Mammary microvascular endothelial cell (primary cell): ENCODE data around the gene ATP13A2. TPM values are rescaled to one million over a fixed set of nuclear protein-coding genes. Genes with fewer than 3 reads are reported as not detected.

Experiments used
- total RNA-seq: library from RNA; depleted of rRNA; stranded (reverse); fragments of >200 nt; gene quantifications from 2 replicates; pipeline ENCODE4 v1.2.3, GENCODE V29; 2015

ATP13A2 gene, protein sequence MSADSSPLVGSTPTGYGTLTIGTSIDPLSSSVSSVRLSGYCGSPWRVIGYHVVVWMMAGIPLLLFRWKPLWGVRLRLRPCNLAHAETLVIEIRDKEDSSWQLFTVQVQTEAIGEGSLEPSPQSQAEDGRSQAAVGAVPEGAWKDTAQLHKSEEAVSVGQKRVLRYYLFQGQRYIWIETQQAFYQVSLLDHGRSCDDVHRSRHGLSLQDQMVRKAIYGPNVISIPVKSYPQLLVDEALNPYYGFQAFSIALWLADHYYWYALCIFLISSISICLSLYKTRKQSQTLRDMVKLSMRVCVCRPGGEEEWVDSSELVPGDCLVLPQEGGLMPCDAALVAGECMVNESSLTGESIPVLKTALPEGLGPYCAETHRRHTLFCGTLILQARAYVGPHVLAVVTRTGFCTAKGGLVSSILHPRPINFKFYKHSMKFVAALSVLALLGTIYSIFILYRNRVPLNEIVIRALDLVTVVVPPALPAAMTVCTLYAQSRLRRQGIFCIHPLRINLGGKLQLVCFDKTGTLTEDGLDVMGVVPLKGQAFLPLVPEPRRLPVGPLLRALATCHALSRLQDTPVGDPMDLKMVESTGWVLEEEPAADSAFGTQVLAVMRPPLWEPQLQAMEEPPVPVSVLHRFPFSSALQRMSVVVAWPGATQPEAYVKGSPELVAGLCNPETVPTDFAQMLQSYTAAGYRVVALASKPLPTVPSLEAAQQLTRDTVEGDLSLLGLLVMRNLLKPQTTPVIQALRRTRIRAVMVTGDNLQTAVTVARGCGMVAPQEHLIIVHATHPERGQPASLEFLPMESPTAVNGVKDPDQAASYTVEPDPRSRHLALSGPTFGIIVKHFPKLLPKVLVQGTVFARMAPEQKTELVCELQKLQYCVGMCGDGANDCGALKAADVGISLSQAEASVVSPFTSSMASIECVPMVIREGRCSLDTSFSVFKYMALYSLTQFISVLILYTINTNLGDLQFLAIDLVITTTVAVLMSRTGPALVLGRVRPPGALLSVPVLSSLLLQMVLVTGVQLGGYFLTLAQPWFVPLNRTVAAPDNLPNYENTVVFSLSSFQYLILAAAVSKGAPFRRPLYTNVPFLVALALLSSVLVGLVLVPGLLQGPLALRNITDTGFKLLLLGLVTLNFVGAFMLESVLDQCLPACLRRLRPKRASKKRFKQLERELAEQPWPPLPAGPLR
- total RNA-seq: 57.7 and 64.5 TPM in 2 replicates

GRCh38 chr1:17011439-17012307 lies at the start of gene ATP13A2:
TSS of gene ATP13A2 (minus strand) at chr1:17011928. CDS start at chr1:17011738, 190 bp downstream.

DNA sequence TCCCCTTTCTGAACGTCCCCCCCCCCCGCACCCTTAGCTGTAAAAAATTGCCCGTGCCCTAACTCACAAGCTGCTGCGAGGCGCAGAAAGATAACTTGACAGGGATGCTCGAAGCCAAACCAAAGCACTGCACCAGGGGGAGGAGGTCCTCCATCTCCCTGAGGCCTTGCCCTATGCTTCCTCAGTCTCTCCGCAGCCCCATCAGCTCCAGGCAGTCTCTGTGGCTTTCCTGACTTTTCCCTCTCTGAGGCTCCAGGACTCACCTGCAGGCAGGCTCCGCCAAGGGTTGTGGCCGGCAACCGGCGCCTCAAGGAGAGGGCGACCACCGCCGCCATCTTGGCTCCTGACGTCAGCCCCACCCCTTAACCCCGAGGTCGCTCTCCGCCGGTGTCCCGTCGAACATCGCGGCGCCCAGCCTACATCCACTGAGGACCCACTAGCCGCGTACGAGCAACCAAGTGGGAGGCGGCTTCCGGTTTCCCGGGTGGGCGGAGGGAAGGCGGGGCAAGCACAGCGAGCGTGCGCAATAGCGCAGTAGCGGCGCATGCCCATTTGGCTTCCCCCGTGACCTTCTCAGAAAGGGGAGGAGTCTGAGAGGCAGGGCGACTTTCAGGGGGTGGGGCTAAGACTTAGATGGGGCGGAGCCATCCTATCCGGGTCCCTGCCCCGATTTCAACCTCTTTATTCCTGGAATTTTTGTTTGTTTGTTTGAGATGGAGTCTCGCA lies 42.1 kb upstream of the ATP13A2 start, which contains the start of gene SDHB:
SDHB (minus strand) TSS at position 348 of the 726 bp plus-strand sequence; CDS start at position 335, 13 bp downstream.

DNA sequence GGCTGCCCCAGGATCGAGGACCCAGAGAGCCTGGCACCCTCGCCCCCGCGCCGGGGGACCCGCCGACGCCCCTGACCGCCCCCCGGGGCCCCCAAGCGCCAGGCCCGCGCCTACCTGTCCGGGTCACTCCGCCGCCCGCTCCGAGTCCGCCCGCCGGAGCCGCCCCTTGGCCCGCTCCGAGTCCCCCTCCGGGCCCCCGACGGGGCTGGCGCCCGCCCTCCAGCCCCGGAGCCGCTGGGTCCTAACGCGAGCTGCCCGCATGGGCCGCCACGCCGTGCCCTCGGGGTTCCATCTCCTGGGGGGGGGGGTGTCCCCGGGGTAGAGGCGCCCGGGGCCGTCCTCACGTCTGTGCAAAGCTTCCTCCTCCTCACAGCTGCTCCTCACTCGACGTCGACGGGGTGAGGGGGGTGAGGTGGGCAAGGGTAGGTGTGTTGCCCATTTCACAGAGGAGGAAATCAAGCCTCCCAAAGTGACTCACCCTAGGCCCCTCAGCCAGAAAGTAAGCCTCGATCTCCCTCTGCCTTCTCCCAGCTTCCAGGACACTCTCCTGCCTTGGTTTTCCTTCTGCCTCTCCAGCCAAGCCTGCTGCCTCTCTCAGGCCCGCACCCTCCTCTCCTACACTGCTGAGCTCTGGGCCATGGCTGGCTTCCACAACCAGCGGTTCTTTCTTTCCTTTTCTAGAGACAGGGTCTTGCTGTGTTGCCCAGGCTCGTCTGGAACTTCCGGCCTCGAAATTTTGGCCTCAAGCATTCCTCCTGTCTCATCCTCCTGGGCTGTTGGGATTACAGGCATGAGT lies 31.1 kb downstream of the ATP13A2 start, which contains the start of gene MFAP2:
MFAP2 (minus strand) TSS at position 148 of the 796 bp plus-strand sequence. CDS start 2,347 bp downstream, outside the sequence.

Other genes starting within 250 kb of the ATP13A2 start
- gene RNU1-2, start 115.9 kb downstream of the ATP13A2 start, total RNA-seq: under 0.01 TPM in 1 of 2 replicates, not detected in the other
- gene CROCC, start 90.0 kb downstream of the ATP13A2 start, total RNA-seq: 21.4 and 27.6 TPM in 2 replicates
- 36.8 and 40.6 TPM in 2 replicates for gene MFAP2, start 31.3 kb downstream of the ATP13A2 start, total RNA-seq
- 163 and 185 TPM in 2 replicates for gene SDHB, start 42.1 kb upstream of the ATP13A2 start, total RNA-seq
- gene PADI2, start 107.5 kb upstream of the ATP13A2 start, total RNA-seq: 0.05 and 0.13 TPM in 2 replicates
- gene PADI1, start 193.2 kb upstream of the ATP13A2 start, total RNA-seq: 0.05 TPM in 1 of 2 replicates, not detected in the other
- not detected in 2 replicates for gene PADI3, start 237.2 kb upstream of the ATP13A2 start, total RNA-seq